Rectal smooth muscle tissue (tissue), 1 donor: ENCODE measurements around the gene PNPLA6.

Experiments used
- H3K27ac ChIP-seq: one replicate; pipeline ENCODE4 v1.7.0; 2013; ENCODE audit warnings: low read depth, low read length, inconsistent platforms
- H3K27me3 ChIP-seq: one replicate; pipeline ENCODE4 v1.7.0; 2013; ENCODE audit warnings: low read length; ENCODE audit not compliant: control insufficient read depth, insufficient read depth
- H3K36me3 ChIP-seq: one replicate; pipeline ENCODE4 v1.7.0; 2013; ENCODE audit warnings: low read length; ENCODE audit not compliant: control insufficient read depth, insufficient read depth
- H3K4me1 ChIP-seq: one replicate; pipeline ENCODE4 v1.7.0; 2013; ENCODE audit warnings: low read length; ENCODE audit not compliant: control insufficient read depth, insufficient read depth
- H3K4me3 ChIP-seq: one replicate; pipeline ENCODE4 v1.7.0; 2013; ENCODE audit warnings: low read length
- H3K9ac ChIP-seq: one replicate; pipeline ENCODE4 v1.7.0; 2013; ENCODE audit warnings: low read length

Gene PNPLA6

DNA sequence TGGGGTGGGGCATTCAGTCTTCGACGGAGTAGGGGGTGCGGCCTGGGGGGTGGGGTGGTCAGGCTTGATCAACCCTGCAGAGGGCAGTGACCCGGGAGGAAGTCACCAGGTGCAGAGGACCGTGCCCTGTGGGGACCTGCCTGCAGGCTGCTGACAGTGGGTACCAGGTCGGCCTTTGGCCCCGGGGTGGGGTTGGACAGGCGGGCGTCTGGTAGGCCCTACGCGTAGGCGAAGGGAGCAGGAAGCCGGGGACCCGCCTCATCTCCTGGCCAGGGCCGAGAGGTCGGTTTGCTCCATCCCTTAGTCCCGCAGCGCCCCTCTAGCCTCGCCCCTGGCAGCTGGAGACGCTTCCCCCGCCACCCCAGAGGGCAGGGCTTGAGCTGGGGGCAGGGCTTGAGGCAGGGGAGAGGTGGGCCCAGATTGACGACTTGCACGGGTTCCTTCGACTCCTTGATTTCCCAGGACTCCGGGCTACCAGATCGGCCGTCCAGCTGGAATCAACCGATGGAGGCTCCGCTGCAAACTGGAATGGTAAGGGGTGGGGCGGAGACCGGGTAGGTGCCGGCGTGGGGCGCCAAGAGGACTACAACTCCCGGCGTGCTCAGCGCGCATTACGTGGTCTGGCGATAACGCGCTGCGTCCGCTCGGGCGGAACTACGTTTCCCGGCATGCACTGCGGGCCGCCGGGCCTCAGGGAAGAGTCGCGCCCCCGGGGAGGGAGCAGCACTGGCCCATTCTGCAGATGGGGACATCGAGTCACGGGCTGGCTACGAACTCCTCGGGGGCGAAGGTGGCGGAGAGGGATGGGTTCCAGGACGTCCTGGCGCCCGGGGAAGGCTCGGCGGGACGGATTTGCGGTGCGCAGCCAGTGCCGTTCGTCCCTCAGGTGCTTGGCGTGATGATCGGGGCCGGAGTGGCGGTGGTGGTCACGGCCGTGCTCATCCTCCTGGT lies at the start of gene PNPLA6:
TSS of gene PNPLA6 (plus strand) at position 671 of the 951 bp plus-strand sequence. CDS start at position 743, 72 bp downstream.
- Histone ChIP-seq H3K27ac (peak within 1 kb of the TSS; percentile 95), H3K36me3 (peaks cover 3% of the 10 kb centered on the region), H3K4me1 (no peaks in the 10 kb centered on the region), H3K27me3 (no peaks in the 10 kb centered on the region), H3K9ac (peak within 1 kb of the TSS; percentile 72), H3K4me3 (peak within 1 kb of the TSS; percentile 99)

- no peaks in the 10 kb centered on the region for H3K4me1 ChIP-seq
- H3K4me3 ChIP-seq, result no peak overlapping the region
- no peaks in the 10 kb centered on the region for H3K27me3 ChIP-seq
- no peaks in the 10 kb centered on the region for H3K36me3 ChIP-seq
- H3K9ac ChIP-seq, result no peak overlapping the region
- no peak overlapping the region for H3K27ac ChIP-seq
Measured at GRCh38 chr19:7486923-7487322, 48.6 kb upstream of the PNPLA6 start.

DNA sequence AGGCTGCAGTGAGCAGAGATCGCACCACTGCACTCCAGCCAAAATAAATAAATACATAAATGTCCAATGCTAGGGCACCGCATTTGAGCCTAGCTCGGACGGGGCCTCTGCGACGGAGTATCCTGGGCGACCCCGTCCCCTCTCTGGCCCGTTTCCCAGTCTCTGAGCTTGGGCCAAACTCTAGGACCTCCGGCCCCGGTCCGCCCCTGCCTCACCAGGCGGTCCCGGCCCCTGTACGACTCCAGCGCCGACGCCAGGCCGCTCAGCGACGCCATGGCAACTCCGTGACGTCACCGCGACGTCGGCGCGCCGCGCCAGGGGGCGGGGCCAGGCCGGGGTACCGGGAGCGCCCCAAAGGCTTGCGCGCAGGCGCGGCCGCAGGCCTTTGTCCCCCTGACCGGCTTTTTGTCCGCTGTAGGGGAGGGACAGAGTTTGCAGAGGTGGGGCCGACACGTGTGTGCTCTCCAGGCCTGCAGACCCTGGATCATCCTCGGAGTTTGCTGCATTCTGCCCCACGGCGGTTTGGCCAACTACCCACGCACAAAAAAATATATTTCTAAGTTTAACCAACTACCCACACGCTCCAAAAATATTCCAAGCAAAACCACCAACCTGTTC lies 46.7 kb upstream of the PNPLA6 start, which contains the start of gene PEX11G:
TSS of gene PEX11G (minus strand) at position 300 of the 618 bp plus-strand sequence. CDS start at position 275, 25 bp downstream.
- Histone ChIP-seq H3K9ac (peak within 1 kb of the TSS; percentile 64), H3K4me3 (peak within 1 kb of the TSS; percentile 86), H3K36me3 (no peaks in the 10 kb centered on the region), H3K27ac (peak within 1 kb of the TSS; percentile 88), H3K4me1 (no peaks in the 10 kb centered on the region), H3K27me3 (no peaks in the 10 kb centered on the region)

DNA sequence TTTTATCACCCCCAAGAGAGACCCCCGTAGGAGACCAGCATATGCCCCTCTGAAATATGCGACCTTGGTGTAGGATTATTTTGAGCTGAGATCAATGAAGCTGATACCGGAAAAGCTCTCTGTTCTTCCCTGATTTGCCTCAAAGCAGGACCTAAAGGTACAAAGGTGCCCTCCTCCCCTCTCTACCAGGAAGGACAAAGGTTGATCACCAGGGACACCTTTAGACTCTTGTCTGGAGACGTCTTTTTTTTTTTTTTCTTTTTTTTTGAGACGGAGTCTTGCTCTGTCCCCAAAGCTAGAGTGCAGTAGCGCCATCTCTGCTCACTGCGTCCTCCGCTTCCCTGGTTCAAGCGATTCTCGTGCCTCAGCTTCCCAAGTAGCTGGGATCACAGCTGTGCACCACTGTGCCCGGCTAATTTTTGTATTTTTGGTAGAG lies 45.9 kb upstream of the PNPLA6 start:
- Histone ChIP-seq H3K9ac (no peak overlapping the region), H3K27ac (no peak overlapping the region), H3K36me3 (no peaks in the 10 kb centered on the region), H3K4me3 (peak overlapping the region; percentile 86), H3K4me1 (no peaks in the 10 kb centered on the region), H3K27me3 (no peaks in the 10 kb centered on the region)

GRCh38 chr19:7492142-7492541 lies 43.4 kb upstream of the PNPLA6 start:
- Histone ChIP-seq H3K4me1 (no peaks in the 10 kb centered on the region), H3K4me3 (no peak overlapping the region), H3K27ac (no peak overlapping the region), H3K27me3 (no peaks in the 10 kb centered on the region), H3K36me3 (no peaks in the 10 kb centered on the region), H3K9ac (no peak overlapping the region)

GRCh38 chr19:7492558-7492957 lies 43.0 kb upstream of the PNPLA6 start:
- H3K36me3 ChIP-seq, result no peaks in the 10 kb centered on the region
- H3K9ac ChIP-seq, result no peak overlapping the region
- no peak overlapping the region for H3K4me3 ChIP-seq
- H3K27ac ChIP-seq, result no peak overlapping the region
- H3K27me3 ChIP-seq, result no peaks in the 10 kb centered on the region
- no peaks in the 10 kb centered on the region for H3K4me1 ChIP-seq

DNA sequence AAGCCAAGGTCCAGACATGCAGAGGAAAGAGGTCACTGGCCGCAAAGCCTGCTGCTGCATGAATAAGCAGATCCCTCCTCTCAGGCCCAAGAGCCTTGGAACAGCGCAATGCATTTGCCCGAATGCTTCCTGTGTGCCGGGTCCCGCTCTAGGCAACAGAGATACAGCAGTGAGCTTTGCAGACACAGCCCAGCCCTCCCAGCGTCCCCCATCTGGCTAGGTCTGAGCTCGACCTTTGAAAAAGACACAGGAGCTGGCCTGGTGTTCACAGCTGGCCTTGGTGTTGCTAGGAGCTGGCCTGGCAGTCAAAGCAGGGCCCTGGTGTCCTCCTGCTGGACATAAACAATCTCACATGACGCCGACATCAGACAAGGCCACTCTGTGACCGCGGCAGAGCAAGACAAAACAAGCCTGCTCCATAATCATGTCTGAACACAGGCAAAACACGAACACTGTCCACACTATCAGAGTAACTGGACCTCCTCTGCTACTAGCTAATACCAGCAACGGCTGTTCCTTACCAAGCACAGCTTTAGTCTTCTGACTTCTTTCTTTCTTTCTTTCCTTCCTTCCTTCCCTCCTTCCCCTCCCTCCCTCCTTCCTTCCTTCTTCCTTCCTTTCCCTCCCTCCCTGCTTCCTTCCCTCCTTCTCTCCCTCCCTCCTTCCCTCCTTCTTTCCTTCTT lies 41.0 kb upstream of the PNPLA6 start:
- no peak overlapping the region for H3K4me3 ChIP-seq
- no peaks in the 10 kb centered on the region for H3K27me3 ChIP-seq
- H3K9ac ChIP-seq, result no peak overlapping the region

DNA sequence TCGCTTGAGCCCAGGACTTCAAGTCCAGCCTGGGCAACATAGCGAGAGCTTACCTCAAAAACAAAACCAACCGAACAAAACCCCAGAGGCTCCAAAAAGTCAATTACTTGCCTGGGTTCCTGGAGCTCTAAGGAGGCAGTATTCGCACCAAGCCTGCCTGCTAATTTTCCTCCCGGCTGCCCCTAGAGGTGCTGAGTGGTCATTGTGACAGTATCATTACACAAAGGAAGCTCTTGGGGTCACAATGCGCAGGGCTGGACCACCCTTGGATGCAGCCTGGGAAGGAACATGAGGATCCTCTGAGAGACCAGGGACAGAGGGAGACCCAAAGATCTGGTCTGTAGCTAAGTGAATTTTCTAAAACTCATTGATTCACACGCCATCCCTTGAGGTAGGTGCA lies 38.2 kb upstream of the PNPLA6 start:
- no peaks in the 10 kb centered on the region for H3K27me3 ChIP-seq
- H3K9ac ChIP-seq, result no peak overlapping the region
- H3K27ac ChIP-seq, result no peak overlapping the region

More for the DNA sequence above, 41.0 kb upstream of the PNPLA6 start:
- Histone ChIP-seq H3K4me1 (no peaks in the 10 kb centered on the region), H3K27ac (peak overlapping the region; percentile 60), H3K36me3 (no peaks in the 10 kb centered on the region)

DNA sequence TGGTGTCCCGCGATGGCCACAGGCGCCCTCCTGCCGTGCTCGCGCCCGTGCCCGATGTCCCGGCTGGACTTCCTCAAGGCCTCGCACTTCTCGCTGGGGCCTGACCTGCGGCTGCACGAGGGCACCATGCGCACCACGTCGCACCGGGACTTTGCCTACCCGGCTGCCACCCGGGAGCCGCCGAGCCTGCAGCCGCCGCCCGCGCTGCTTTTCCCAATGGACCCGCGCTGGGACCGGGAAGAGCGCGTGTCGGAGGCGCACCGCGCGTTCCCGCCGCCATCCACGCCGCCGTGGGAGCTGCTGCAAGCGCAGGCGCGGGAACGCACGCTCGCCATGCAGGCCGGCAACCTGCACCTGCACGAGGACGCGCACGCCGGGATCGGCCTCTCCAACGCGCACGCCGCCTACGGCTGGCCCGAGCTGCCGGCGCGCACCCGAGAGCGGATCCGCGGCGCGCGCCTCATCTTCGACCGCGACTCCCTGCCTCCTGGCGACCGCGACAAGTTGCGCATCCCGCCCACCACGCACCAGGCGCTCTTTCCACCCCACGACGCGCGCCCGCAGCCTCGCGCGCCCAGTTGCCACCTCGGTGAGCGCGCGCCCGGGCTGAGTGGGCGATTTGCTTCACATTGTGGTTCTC lies 34.6 kb upstream of the PNPLA6 start:
- no peak overlapping the region for H3K27ac ChIP-seq
- H3K4me3 ChIP-seq, result peak overlapping the region; percentile 64
- H3K9ac ChIP-seq, result no peak overlapping the region
- no peaks in the 10 kb centered on the region for H3K36me3 ChIP-seq
- peaks cover 3% of the 10 kb centered on the region for H3K27me3 ChIP-seq
- no peaks in the 10 kb centered on the region for H3K4me1 ChIP-seq

More for the DNA sequence above, 38.2 kb upstream of the PNPLA6 start:
- Histone ChIP-seq H3K36me3 (no peaks in the 10 kb centered on the region), H3K4me3 (no peak overlapping the region), H3K4me1 (no peaks in the 10 kb centered on the region)

- Histone ChIP-seq H3K9ac (no peak overlapping the region), H3K4me1 (no peaks in the 10 kb centered on the region), H3K27me3 (peaks cover 3% of the 10 kb centered on the region), H3K4me3 (no peak overlapping the region), H3K27ac (no peak overlapping the region), H3K36me3 (no peaks in the 10 kb centered on the region)
Measured at GRCh38 chr19:7502552-7502951, 33.0 kb upstream of the PNPLA6 start.

DNA sequence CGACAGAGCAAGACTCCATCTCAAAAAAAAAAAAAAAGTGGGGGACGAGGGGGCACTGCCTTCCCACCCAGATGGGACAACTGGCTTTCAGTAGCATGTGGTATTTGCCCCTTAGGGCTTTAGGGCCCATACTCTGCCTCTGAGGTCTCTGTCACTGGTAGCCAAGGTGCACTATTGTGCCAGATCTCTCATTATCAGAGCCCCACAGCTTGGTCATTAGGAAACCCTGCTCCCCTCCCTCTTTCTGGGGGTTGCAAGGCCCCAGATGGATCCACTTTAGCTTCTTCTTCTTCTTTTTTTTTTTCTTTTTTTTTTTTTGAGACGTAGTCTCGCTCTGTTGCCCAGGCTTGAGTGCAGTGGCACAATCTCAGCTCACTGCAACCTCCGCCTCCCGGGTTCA lies 30.8 kb upstream of the PNPLA6 start:
- H3K4me1 ChIP-seq, result no peaks in the 10 kb centered on the region
- H3K36me3 ChIP-seq, result no peaks in the 10 kb centered on the region
- H3K27ac ChIP-seq, result no peak overlapping the region
- no peak overlapping the region for H3K4me3 ChIP-seq
- H3K9ac ChIP-seq, result no peak overlapping the region
- peaks cover 3% of the 10 kb centered on the region for H3K27me3 ChIP-seq

DNA sequence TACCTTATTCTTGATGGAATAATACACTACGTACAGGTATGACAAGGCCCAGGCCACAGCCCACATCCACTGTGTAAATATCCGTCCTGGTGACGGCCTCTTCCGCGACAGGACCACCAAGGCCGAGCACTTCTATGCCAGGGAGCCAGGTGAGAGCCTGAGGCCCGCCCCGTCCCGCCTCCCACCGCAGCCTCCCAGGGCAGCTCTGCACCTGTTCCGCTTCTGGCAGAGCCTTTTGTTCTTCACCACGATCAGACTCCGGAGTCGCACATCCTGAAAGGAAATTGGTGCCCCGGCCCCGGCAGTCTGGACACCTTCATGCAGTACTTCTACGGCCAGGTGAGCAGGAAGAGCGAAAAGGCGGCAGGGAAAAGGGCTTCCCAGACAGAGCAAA lies 30.2 kb upstream of the PNPLA6 start:
- peak overlapping the region; percentile 48 for H3K4me3 ChIP-seq
- no peak overlapping the region for H3K9ac ChIP-seq

More for the DNA sequence above, 30.2 kb upstream of the PNPLA6 start:
- Histone ChIP-seq H3K27ac (no peak overlapping the region), H3K4me1 (no peaks in the 10 kb centered on the region), H3K27me3 (peaks cover 3% of the 10 kb centered on the region), H3K36me3 (no peaks in the 10 kb centered on the region)
